PFSK-1 (cell line): ENCODE results near the gene KIN.

Experiments
- FOXP2 ChIP-seq: optimal IDR thresholded peaks from 2 replicates; pipeline ENCODE3; 2011; ENCODE audit warnings: borderline replicate concordance, control low read depth, inconsistent platforms; ENCODE audit not compliant: insufficient read depth; ENCODE audit errors: extremely low read length, extremely low read depth
- POLR2AphosphoS5 ChIP-seq: IDR thresholded peaks from 2 replicates; pipeline ENCODE4 v1.6.1; 2012; ENCODE audit warnings: low read depth, mild to moderate bottlenecking, control low read depth, low read length, moderate library complexity
- REST ChIP-seq, 2 experiments: IDR thresholded peaks; 2 replicates each; pipeline versions ENCODE4 v1.6.1 to v1.8.0; 2011 to 2012; ENCODE audit warnings: low read depth in 2 of 2, low read length in 2 of 2, control low read depth in 1 of 2, inconsistent platforms in 1 of 2, mild to moderate bottlenecking in 1 of 2, moderate library complexity in 1 of 2; ENCODE audit not compliant: insufficient read depth in 1 of 2
- SIN3A ChIP-seq: IDR thresholded peaks from 2 replicates; pipeline ENCODE4 v1.6.1; 2012; ENCODE audit warnings: mild to moderate bottlenecking, low read length, moderate library complexity, borderline replicate concordance; ENCODE audit not compliant: insufficient read depth
- TAF1 ChIP-seq: IDR thresholded peaks from 2 replicates; pipeline ENCODE4 v1.6.1; 2012; ENCODE audit warnings: low read length, control low read depth, borderline replicate concordance; ENCODE audit not compliant: insufficient read depth

Gene KIN

GRCh38 chr10:7802606-7803005, 14.8 kb upstream of the KIN start:
- TF ChIP-seq SIN3A (no peak), REST (IDR thresholded peaks at IDR 0.05; ENCODE audit: insufficient read depth in 1 of 2, low read depth in 2 of 2, low read length in 2 of 2) (no peak), POLR2AphosphoS5 (no peak), FOXP2 (no peak), TAF1 (no peak)

GRCh38 chr10:7797582-7797981, 9.8 kb upstream of the KIN start:
- TF ChIP-seq FOXP2: no peak
- no peak for TF ChIP-seq TAF1
- TF ChIP-seq SIN3A: no peak
- no peak for TF ChIP-seq REST (IDR thresholded peaks at IDR 0.05; ENCODE audit: insufficient read depth in 1 of 2, low read depth in 2 of 2, low read length in 2 of 2)
- no peak for TF ChIP-seq POLR2AphosphoS5

GRCh38 chr10:7795605-7796004, 7.8 kb upstream of the KIN start:
- TF ChIP-seq FOXP2: no peak
- no peak for TF ChIP-seq POLR2AphosphoS5
- TF ChIP-seq TAF1: no peak
- TF ChIP-seq SIN3A: no peak
- no peak for TF ChIP-seq REST (IDR thresholded peaks at IDR 0.05; ENCODE audit: insufficient read depth in 1 of 2, low read depth in 2 of 2, low read length in 2 of 2)

- TF ChIP-seq REST (IDR thresholded peaks at IDR 0.05; ENCODE audit: insufficient read depth in 1 of 2, low read depth in 2 of 2, low read length in 2 of 2) (no peak), TAF1 (no peak), FOXP2 (no peak), POLR2AphosphoS5 (no peak), SIN3A (no peak)
Measured at GRCh38 chr10:7794251-7795026, 6.6 kb upstream of the KIN start.

GRCh38 chr10:7792541-7792940, 4.7 kb upstream of the KIN start:
- TF ChIP-seq REST (IDR thresholded peaks at IDR 0.05; ENCODE audit: insufficient read depth in 1 of 2, low read depth in 2 of 2, low read length in 2 of 2): no peak
- TF ChIP-seq POLR2AphosphoS5: no peak
- TF ChIP-seq SIN3A: no peak
- TF ChIP-seq FOXP2: no peak
- TF ChIP-seq TAF1: no peak
